Measurements from ENCODE around the gene SLC6A20.

Gene SLC6A20

GRCh38 chr3:45712434-45713110 is 83.8 kb downstream of the SLC6A20 start:
- DNase-seq, result no peak

- DNase-seq, result no peak
Measured at GRCh38 chr3:45711931-45712330, 84.4 kb downstream of the SLC6A20 start.

- no peak for DNase-seq
Measured at GRCh38 chr3:45705839-45706808, 90.2 kb downstream of the SLC6A20 start.

Measured in GOT3 (cell line).